ENCODE results near the gene TNFRSF12A.

DNA sequence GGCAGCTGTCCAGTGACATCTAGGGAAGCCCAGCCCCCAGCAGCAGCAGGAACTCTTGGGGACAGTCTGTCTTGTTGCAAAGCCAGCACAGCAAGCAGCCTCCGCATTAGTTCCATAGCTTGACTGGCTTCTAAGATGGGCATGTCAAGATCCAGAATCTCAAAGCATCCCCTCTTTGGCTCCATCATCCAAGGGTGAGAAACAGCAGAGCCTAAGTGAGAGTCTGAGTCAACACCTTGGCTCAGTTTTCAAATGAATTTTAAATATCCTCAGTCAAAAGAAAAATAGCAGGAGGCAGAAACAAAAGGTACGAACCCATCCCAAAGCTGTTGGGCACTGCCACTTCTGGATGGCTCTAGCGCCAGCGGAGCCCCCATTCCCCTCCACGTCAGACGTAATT lies 5.2 kb upstream of the TNFRSF12A start:
- TF ChIP-seq, protein P1, sequence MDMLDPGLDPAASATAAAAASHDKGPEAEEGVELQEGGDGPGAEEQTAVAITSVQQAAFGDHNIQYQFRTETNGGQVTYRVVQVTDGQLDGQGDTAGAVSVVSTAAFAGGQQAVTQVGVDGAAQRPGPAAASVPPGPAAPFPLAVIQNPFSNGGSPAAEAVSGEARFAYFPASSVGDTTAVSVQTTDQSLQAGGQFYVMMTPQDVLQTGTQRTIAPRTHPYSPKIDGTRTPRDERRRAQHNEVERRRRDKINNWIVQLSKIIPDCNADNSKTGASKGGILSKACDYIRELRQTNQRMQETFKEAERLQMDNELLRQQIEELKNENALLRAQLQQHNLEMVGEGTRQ (IDR thresholded peaks at IDR 0.05; ENCODE audit: low read length) = no peak
- TF ChIP-seq EP300 (IDR thresholded peaks at IDR 0.05; ENCODE audit: borderline replicate concordance in 1 of 2, low read depth in 2 of 2, low read length in 2 of 2) (no peak), CHD2 (IDR thresholded peaks at IDR 0.05; ENCODE audit: low read length) (no peak), POLR2A (IDR thresholded peaks at IDR 0.05; ENCODE audit: control extremely low read depth in 1 of 2, low read depth in 2 of 2, low read length in 2 of 2) (peak in 1 of 2 experiments; percentile 44; a peak in 1 of 3 replicates)
- TF ChIP-seq, protein P2, sequence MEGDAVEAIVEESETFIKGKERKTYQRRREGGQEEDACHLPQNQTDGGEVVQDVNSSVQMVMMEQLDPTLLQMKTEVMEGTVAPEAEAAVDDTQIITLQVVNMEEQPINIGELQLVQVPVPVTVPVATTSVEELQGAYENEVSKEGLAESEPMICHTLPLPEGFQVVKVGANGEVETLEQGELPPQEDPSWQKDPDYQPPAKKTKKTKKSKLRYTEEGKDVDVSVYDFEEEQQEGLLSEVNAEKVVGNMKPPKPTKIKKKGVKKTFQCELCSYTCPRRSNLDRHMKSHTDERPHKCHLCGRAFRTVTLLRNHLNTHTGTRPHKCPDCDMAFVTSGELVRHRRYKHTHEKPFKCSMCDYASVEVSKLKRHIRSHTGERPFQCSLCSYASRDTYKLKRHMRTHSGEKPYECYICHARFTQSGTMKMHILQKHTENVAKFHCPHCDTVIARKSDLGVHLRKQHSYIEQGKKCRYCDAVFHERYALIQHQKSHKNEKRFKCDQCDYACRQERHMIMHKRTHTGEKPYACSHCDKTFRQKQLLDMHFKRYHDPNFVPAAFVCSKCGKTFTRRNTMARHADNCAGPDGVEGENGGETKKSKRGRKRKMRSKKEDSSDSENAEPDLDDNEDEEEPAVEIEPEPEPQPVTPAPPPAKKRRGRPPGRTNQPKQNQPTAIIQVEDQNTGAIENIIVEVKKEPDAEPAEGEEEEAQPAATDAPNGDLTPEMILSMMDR (IDR thresholded peaks at IDR 0.05; ENCODE audit: control extremely low read depth in 1 of 3, insufficient read depth in 1 of 3, low read depth in 1 of 3, low read length in 3 of 3) = no peak
